ENCODE results near the gene HSD3B1.

DNA sequence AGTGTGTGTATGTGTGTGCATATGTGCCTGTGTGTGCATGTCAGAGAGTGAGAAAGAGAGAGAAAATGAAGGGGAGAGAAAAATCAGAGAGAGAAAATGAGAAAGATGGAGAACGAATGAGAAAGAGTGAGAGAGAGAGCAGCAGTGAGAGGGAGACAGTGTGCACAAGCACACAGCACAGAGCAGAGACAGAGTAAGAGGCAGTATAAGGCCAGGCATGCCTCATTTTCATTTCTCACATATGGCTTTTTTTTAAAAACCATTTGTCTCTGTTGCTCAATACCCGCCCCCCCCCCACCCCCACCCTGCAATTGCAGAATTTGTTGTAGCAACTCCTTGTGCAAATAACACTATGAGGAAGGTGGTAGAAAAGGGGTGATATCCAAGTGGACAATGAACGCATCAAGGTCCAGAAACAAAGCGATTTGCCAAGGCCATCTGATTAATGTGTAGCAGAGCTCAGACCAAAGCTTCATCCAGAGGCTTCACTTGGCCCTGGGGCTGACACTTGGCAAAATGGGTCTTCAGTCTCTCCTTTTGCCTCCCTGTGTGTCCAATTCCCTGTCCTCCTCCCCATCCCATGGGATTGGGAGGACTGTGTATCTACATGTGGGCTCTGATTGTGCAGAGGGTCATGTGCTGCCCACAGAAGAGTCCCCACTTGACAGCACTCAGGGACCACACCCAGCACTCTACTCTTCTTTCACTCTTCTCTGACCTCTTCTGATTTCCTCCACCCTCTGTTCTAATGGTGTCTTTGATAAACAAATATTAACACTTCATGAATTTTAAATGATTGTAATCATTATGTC is 38.9 kb upstream of the HSD3B1 start:
- TF ChIP-seq, protein P1, sequence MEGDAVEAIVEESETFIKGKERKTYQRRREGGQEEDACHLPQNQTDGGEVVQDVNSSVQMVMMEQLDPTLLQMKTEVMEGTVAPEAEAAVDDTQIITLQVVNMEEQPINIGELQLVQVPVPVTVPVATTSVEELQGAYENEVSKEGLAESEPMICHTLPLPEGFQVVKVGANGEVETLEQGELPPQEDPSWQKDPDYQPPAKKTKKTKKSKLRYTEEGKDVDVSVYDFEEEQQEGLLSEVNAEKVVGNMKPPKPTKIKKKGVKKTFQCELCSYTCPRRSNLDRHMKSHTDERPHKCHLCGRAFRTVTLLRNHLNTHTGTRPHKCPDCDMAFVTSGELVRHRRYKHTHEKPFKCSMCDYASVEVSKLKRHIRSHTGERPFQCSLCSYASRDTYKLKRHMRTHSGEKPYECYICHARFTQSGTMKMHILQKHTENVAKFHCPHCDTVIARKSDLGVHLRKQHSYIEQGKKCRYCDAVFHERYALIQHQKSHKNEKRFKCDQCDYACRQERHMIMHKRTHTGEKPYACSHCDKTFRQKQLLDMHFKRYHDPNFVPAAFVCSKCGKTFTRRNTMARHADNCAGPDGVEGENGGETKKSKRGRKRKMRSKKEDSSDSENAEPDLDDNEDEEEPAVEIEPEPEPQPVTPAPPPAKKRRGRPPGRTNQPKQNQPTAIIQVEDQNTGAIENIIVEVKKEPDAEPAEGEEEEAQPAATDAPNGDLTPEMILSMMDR (IDR thresholded peaks at IDR 0.05) = no peak
- TF ChIP-seq POLR2A (IDR thresholded peaks at IDR 0.05) = no peak

All from body of pancreas (tissue), 4 donors.